ENCODE data around the gene VSIG2. TPM values are rescaled to one million over a fixed set of nuclear protein-coding genes. Genes with fewer than 3 reads are reported as not detected.
A peak's percentile ranks its signal among the peaks of the same experiment; 100 is the strongest.

Gene VSIG2
- total RNA-seq, 2 experiments from 2014 or later = not detected

GRCh38 chr11:124746621-124747243 lies 5.3 kb downstream of the VSIG2 start:
- H3K9me3 Mint-ChIP-seq (ENCODE audit: insufficient read depth) = no peaks in the 10 kb centered on the region
- peak overlapping the region; percentile 88 for H3K4me3 Mint-ChIP-seq
- peak overlapping the region; percentile 84 for H3K27ac Mint-ChIP-seq
- CTCF ChIA-PET = interaction anchor here (0.6 to 5.5 kb wide), 31 partner anchors 9 to 607 kb away, joined by 3 to 89 read pairs (median 5); partner anchors contain the start of genes ESAM, MSANTD2, ROBO3 and SIAE
- ATAC-seq (peak; percentile 92), DNase-seq (peak; percentile 81)
- POLR2A ChIA-PET = interaction anchor here (0.7 to 1.6 kb wide), 8 partner anchors 13 to 130 kb away, joined by 3 to 7 read pairs (median 3); partner anchors contain the start of genes MSANTD2, SPA17 and TBRG1
- no peaks in the 10 kb centered on the region for H3K36me3 Mint-ChIP-seq (ENCODE audit: low read depth)
- peaks cover 25% of the 10 kb centered on the region for H3K4me1 Mint-ChIP-seq (ENCODE audit: low read depth)
- H3K27me3 Mint-ChIP-seq (ENCODE audit: low read depth) = peaks cover 22% of the 10 kb centered on the region

DNA sequence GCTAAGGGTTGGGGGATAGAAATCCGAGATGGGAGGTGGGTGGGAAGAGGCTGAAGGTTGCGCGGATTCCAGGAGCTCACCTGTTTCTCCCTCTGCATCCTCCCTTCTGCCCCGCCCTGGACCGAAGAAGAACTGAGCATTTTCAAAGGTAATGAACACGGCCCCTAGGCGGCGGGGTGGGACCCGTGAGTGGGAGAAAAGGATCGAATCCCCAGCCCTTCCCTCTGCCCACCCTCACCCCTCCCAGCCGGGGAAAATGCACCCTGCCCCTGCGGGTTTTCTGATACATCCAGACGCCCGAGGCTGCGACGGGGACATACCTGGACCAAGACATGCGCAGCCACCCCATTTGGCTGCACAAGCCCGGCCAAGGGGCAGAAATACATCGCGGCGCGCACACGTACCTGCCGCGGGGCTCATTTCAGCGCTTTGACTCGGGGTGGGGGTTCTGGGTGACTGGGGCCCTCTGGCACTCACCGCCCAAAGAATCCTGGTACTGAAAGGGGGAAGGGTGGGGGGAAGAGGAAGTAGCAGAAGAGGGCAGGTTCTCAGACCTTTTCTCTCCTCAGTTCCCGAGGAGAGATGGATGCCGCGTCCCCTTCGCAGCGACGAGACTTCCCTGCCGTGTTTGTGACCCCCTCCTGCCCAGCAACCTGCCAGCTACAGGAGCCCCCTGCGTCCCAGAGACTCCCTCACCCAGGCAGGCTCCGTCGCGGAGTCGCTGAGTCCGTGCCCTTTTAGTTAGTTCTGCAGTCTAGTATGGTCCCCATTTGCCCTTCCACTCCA lies 6.0 kb downstream of the VSIG2 start:
- H3K4me1 Mint-ChIP-seq (ENCODE audit: low read depth) = peaks cover 25% of the 10 kb centered on the region
- no peaks in the 10 kb centered on the region for H3K36me3 Mint-ChIP-seq (ENCODE audit: low read depth)
- H3K27me3 Mint-ChIP-seq (ENCODE audit: low read depth) = peaks cover 27% of the 10 kb centered on the region
- DNase-seq (peak; percentile 62), ATAC-seq (peak; percentile 24)
- POLR2A ChIA-PET = interaction anchor here (0.7 to 1.6 kb wide), 8 partner anchors 13 to 131 kb away, joined by 3 to 7 read pairs (median 3); partner anchors contain the start of genes MSANTD2, SPA17 and TBRG1
- CTCF ChIA-PET = interaction anchor here (0.6 to 5.5 kb wide), 31 partner anchors 9 to 608 kb away, joined by 3 to 89 read pairs (median 6); partner anchors contain the start of genes ESAM, MSANTD2, ROBO3 and SIAE
- peak overlapping the region; percentile 84 for H3K27ac Mint-ChIP-seq
- peak overlapping the region; percentile 88 for H3K4me3 Mint-ChIP-seq
- H3K9me3 Mint-ChIP-seq (ENCODE audit: insufficient read depth) = no peaks in the 10 kb centered on the region

GRCh38 chr11:124745270-124745834 lies 6.7 kb downstream of the VSIG2 start:
- no peak for ATAC-seq

GRCh38 chr11:124743050-124743449 lies 9.0 kb downstream of the VSIG2 start:
- DNase-seq = no peak
- POLR2A ChIA-PET = no interaction called here
- CTCF ChIA-PET = interaction anchor here (1.1 to 5.5 kb wide), 6 partner anchors 15 to 93 kb away, joined by 3 to 89 read pairs (median 6); partner anchors contain the start of genes ESAM, SIAE and SPA17
- Mint-ChIP-seq H3K36me3 (ENCODE audit: low read depth) (no peaks in the 10 kb centered on the region), H3K9me3 (ENCODE audit: insufficient read depth) (no peaks in the 10 kb centered on the region), H3K4me3 (no peak overlapping the region), H3K27ac (no peak overlapping the region), H3K4me1 (ENCODE audit: low read depth) (peaks cover 25% of the 10 kb centered on the region), H3K27me3 (ENCODE audit: low read depth) (peaks cover 32% of the 10 kb centered on the region)
- no peak for ATAC-seq

More at GRCh38 chr11:124745270-124745834, 6.7 kb downstream of the VSIG2 start:
- no peak overlapping the region for H3K27ac Mint-ChIP-seq
- peak overlapping the region; percentile 41 for H3K4me3 Mint-ChIP-seq
- DNase-seq = no peak
- H3K4me1 Mint-ChIP-seq (ENCODE audit: low read depth) = peaks cover 31% of the 10 kb centered on the region
- peaks cover 30% of the 10 kb centered on the region for H3K27me3 Mint-ChIP-seq (ENCODE audit: low read depth)
- CTCF ChIA-PET = interaction anchor here (1.0 to 5.5 kb wide), 11 partner anchors 13 to 396 kb away, joined by 3 to 89 read pairs (median 13); partner anchors contain the start of genes ESAM, MSANTD2, SIAE and SPA17
- POLR2A ChIA-PET = no interaction called here
- no peaks in the 10 kb centered on the region for H3K36me3 Mint-ChIP-seq (ENCODE audit: low read depth)
- no peaks in the 10 kb centered on the region for H3K9me3 Mint-ChIP-seq (ENCODE audit: insufficient read depth)

GRCh38 chr11:124742555-124742954 lies 9.5 kb downstream of the VSIG2 start:
- H3K4me3 Mint-ChIP-seq = no peak overlapping the region
- ChIA-PET CTCF (interaction anchor here (1.2 to 5.5 kb wide), 3 partner anchors 21 to 73 kb away, joined by 3 to 89 read pairs (median 13); partner anchors contain the start of gene ESAM), POLR2A (no interaction called here)
- DNase-seq = no peak
- no peak for ATAC-seq
- H3K27me3 Mint-ChIP-seq (ENCODE audit: low read depth) = peaks cover 35% of the 10 kb centered on the region
- no peak overlapping the region for H3K27ac Mint-ChIP-seq
- no peaks in the 10 kb centered on the region for H3K36me3 Mint-ChIP-seq (ENCODE audit: low read depth)
- peaks cover 25% of the 10 kb centered on the region for H3K4me1 Mint-ChIP-seq (ENCODE audit: low read depth)
- no peaks in the 10 kb centered on the region for H3K9me3 Mint-ChIP-seq (ENCODE audit: insufficient read depth)

DNA sequence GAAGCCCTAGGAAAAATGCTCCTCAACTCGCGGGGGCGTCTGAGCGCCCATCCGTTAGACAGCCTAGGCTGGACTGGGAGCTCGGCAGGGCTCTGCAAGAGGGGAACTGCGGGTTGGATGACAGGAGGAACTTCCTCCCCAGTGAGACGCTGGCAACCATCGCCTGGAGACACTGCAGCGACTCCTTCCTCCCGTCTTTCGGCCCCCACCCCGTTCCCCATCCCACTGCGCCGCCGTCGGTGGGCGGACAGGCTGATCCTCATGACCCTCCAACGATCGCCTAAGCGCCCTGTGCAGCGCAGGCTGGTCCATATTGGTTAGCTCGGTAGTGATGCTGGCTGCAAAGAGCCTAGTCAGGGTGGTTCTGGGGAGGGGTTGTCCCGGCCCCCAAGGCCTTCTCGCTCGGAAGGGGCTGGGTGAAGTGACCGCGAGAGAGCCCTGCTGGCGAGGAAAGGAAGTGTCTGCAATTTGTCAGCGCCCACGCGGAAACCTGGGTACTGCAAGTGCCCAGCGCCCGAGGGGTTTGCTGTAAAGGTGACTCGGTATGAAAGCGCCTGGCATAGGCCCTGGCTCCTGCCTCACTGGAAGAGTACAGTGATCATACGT lies 11.7 kb downstream of the VSIG2 start:
- H3K27me3 Mint-ChIP-seq (ENCODE audit: low read depth) = peaks cover 44% of the 10 kb centered on the region
- POLR2A ChIA-PET = no interaction called here

DNA sequence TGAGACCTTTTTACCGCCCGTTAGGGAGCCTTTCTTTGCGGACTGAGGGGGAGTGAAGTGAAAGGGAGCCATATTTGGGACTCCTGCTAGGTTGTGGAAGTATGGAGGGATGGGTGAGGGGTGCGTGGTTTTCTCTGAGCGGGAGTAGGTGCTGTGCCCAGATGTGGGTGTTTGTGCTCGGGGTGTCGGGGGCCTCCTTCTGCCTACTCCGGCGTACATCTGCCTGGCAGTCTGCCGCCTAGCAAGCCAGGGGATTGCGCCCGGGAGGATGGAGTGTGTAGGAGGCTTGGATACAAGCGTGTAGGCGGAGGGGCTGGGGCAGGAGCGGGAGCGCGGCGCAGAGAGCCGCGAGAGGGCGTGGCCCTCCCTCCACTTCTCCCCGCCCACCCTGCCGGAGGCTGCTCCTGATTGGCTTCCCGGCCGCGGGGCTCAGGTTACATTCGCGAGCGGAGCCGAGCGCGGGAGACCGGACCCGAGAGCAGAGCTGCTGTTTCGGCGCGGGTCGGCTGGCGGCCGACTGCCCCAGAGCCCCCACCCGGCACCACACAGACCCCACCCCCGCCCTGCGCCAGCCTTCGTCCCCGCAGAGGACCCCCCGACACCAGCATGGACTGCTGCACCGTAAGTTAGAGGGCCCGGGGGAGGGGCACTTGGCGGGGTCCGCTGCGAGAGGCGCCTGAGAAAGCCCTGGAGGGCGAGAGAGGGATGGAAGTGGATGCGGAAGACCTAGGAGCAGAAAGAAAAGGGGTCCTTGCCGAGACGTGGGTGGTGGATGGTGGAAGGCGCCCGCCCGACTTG lies 12.4 kb downstream of the VSIG2 start, which contains the start of gene NRGN:
Gene NRGN, plus strand, starts transcription at position 464 of the 798 bp plus-strand sequence. Its CDS starts 143 bp downstream, at position 607.
- DNase-seq = peak; percentile 89
- no peaks in the 10 kb centered on the region for H3K36me3 Mint-ChIP-seq (ENCODE audit: low read depth)
- peaks cover 44% of the 10 kb centered on the region for H3K27me3 Mint-ChIP-seq (ENCODE audit: low read depth)
- H3K27ac Mint-ChIP-seq = no peak within 1 kb of the TSS
- POLR2A ChIA-PET = interaction anchor here (1.1 kb wide), 1 partner anchor 101 kb away, joined by 4 read pairs; no protein-coding TSS in a partner anchor
- H3K4me1 Mint-ChIP-seq (ENCODE audit: low read depth) = peaks cover 14% of the 10 kb centered on the region
- H3K9me3 Mint-ChIP-seq (ENCODE audit: insufficient read depth) = no peaks in the 10 kb centered on the region
- CTCF ChIA-PET = interaction anchor here (1.0 to 2.0 kb wide), 3 partner anchors 15 to 70 kb away, joined by 5 to 11 read pairs (median 6); no protein-coding TSS in a partner anchor
- peak within 1 kb of the TSS; percentile 77 for H3K4me3 Mint-ChIP-seq
- ATAC-seq = peak; percentile 98

More for the DNA sequence above, 11.7 kb downstream of the VSIG2 start:
- CTCF ChIA-PET = interaction anchor here (1.0 to 1.8 kb wide), 2 partner anchors 15 to 23 kb away, joined by 5 to 11 read pairs; no protein-coding TSS in a partner anchor
- Mint-ChIP-seq H3K36me3 (ENCODE audit: low read depth) (no peaks in the 10 kb centered on the region), H3K9me3 (ENCODE audit: insufficient read depth) (no peaks in the 10 kb centered on the region), H3K4me3 (peak overlapping the region; percentile 77), H3K27ac (no peak overlapping the region), H3K4me1 (ENCODE audit: low read depth) (peaks cover 19% of the 10 kb centered on the region)
- ATAC-seq (peak; percentile 49), DNase-seq (peak; percentile 58)

DNA sequence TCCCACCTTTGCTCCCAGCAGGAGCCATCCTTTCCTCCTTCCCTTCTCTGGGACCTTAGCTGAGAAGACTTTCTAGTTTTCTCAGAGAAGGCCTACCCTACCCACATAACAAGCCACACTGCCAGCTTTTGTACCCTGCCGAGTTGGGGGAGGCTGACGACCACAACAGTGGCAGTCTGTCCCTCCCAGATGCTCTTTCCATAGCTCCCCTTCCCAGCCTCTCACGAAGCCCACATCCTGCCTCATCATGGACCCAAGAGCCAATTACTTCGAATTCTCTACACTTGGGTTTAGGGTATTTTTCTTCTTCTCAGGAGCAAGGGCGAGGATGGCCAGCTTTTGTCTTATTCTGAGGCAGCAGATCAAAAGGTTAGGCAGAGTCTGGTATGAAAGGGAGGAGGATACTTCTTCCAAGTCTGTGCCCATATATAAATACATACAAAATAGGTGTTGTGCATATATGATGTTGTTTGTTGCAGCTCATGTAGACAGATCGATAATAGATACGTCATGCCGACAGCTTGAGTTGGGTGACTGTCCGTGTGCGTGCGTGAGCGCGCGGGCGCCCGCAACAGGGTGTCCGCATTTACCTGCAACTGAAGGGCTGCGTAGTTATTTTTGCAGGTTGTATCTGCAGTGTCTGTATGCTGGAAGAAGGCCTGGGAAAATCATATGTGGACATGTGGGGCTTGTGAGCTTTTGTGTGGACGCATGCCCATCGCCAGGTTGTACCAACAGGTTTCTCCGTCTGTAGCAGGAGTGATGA lies 13.2 kb downstream of the VSIG2 start:
- Mint-ChIP-seq H3K36me3 (ENCODE audit: low read depth) (no peaks in the 10 kb centered on the region), H3K27ac (no peak overlapping the region), H3K27me3 (ENCODE audit: low read depth) (peaks cover 42% of the 10 kb centered on the region), H3K4me1 (ENCODE audit: low read depth) (peaks cover 14% of the 10 kb centered on the region), H3K9me3 (ENCODE audit: insufficient read depth) (no peaks in the 10 kb centered on the region), H3K4me3 (peak overlapping the region; percentile 77)
- no peak for ATAC-seq
- DNase-seq = no peak
- POLR2A ChIA-PET = interaction anchor here (1.1 kb wide), 1 partner anchor 100 kb away, joined by 4 read pairs; no protein-coding TSS in a partner anchor
- CTCF ChIA-PET = interaction anchor here (0.8 to 2.0 kb wide), 3 partner anchors 24 to 69 kb away, joined by 3 to 6 read pairs (median 4); no protein-coding TSS in a partner anchor

GRCh38 chr11:124737638-124738305 lies 14.3 kb downstream of the VSIG2 start:
- POLR2A ChIA-PET = no interaction called here
- DNase-seq = no peak
- CTCF ChIA-PET = interaction anchor here (1.6 to 2.0 kb wide), 2 partner anchors 9 to 68 kb away, joined by 4 to 6 read pairs; no protein-coding TSS in a partner anchor

More at GRCh38 chr11:124737638-124738305, 14.3 kb downstream of the VSIG2 start:
- no peaks in the 10 kb centered on the region for H3K36me3 Mint-ChIP-seq (ENCODE audit: low read depth)
- H3K4me1 Mint-ChIP-seq (ENCODE audit: low read depth) = peaks cover 14% of the 10 kb centered on the region
- no peak overlapping the region for H3K4me3 Mint-ChIP-seq
- no peaks in the 10 kb centered on the region for H3K9me3 Mint-ChIP-seq (ENCODE audit: insufficient read depth)
- H3K27me3 Mint-ChIP-seq (ENCODE audit: low read depth) = peaks cover 40% of the 10 kb centered on the region
- no peak for ATAC-seq
- H3K27ac Mint-ChIP-seq = no peak overlapping the region

Data from activated CD8-positive, alpha-beta T cell treated with anti-CD3 and anti-CD28 coated beads, Interleukin-2, amount 10 ng/mL, durations not matched to agents 7 days and 5 days (primary cell).